Measurements from ENCODE around the gene GUCY2C.

GUCY2C gene

GRCh38 chr12:14638066-14638465, 58.3 kb downstream of the GUCY2C start:
- Histone ChIP-seq H3K9me2 (replicated peaks; ENCODE audit: control insufficient read depth, low read length) (no peaks in the 10 kb centered on the region), H3K27me3 (ENCODE audit: control insufficient read depth, low read length) (no peaks in the 10 kb centered on the region), H3K79me2 (ENCODE audit: control insufficient read depth, low read length) (no peaks in the 10 kb centered on the region), H3K4me3 (ENCODE audit: low read length) (no peak overlapping the region), H3K4me2 (ENCODE audit: low read length) (no peak overlapping the region), H3K9me3 (ENCODE audit: control insufficient read depth, insufficient read depth, low read length) (peaks cover 14% of the 10 kb centered on the region; the same call in 1 of the 2 replicates), H3K36me3 (ENCODE audit: control insufficient read depth, low read length) (no peaks in the 10 kb centered on the region), H3K27ac (ENCODE audit: low read depth, low read length) (no peak overlapping the region), H4K20me1 (ENCODE audit: control insufficient read depth, insufficient read depth, low read depth, low read length) (no peaks in the 10 kb centered on the region), H3F3A (ENCODE audit: control insufficient read depth, insufficient read depth) (peaks cover 9% of the 10 kb centered on the region), H3K4me1 (ENCODE audit: control insufficient read depth, low read length) (peaks cover 16% of the 10 kb centered on the region)
- TF ChIP-seq EZH2phosphoT487 (IDR thresholded peaks at IDR 0.05; ENCODE audit: borderline replicate concordance, low read length) (no peak), CTCF (IDR thresholded peaks at IDR 0.05; ENCODE audit: low read depth, low read length, poor library complexity, severe bottlenecking) (no peak)

GRCh38 chr12:14635776-14636175, 60.6 kb downstream of the GUCY2C start:
- no peak for TF ChIP-seq CTCF (IDR thresholded peaks at IDR 0.05; ENCODE audit: low read depth, low read length, poor library complexity, severe bottlenecking)
- TF ChIP-seq EZH2phosphoT487 (IDR thresholded peaks at IDR 0.05; ENCODE audit: borderline replicate concordance, low read length) = no peak
- Histone ChIP-seq H3K9me3 (ENCODE audit: control insufficient read depth, insufficient read depth, low read length) (peaks cover 19% of the 10 kb centered on the region; the same call in 1 of the 2 replicates), H3K9me2 (replicated peaks; ENCODE audit: control insufficient read depth, low read length) (no peaks in the 10 kb centered on the region), H3K4me1 (ENCODE audit: control insufficient read depth, low read length) (peaks cover 5% of the 10 kb centered on the region), H3K4me3 (ENCODE audit: low read length) (no peak overlapping the region), H3K79me2 (ENCODE audit: control insufficient read depth, low read length) (no peaks in the 10 kb centered on the region), H3K27ac (ENCODE audit: low read depth, low read length) (no peak overlapping the region), H3K36me3 (ENCODE audit: control insufficient read depth, low read length) (no peaks in the 10 kb centered on the region), H3K27me3 (ENCODE audit: control insufficient read depth, low read length) (no peaks in the 10 kb centered on the region), H3K4me2 (ENCODE audit: low read length) (no peak overlapping the region), H4K20me1 (ENCODE audit: control insufficient read depth, insufficient read depth, low read depth, low read length) (no peaks in the 10 kb centered on the region), H3F3A (ENCODE audit: control insufficient read depth, insufficient read depth) (no peaks in the 10 kb centered on the region)

- Histone ChIP-seq H3K27ac (ENCODE audit: low read depth, low read length) (no peak overlapping the region), H3K9me2 (replicated peaks; ENCODE audit: control insufficient read depth, low read length) (no peaks in the 10 kb centered on the region)
These were observed 65.6 kb downstream of the GUCY2C start for GRCh38 chr12:14630793-14631192.

More at GRCh38 chr12:14630793-14631192, 65.6 kb downstream of the GUCY2C start:
- Histone ChIP-seq H3K4me1 (ENCODE audit: control insufficient read depth, low read length) (peaks cover 10% of the 10 kb centered on the region), H3K4me3 (ENCODE audit: low read length) (no peak overlapping the region), H3K27me3 (ENCODE audit: control insufficient read depth, low read length) (no peaks in the 10 kb centered on the region), H3K9me3 (ENCODE audit: control insufficient read depth, insufficient read depth, low read length) (peaks cover 11% of the 10 kb centered on the region; the same call in 1 of the 2 replicates), H3K36me3 (ENCODE audit: control insufficient read depth, low read length) (no peaks in the 10 kb centered on the region), H4K20me1 (ENCODE audit: control insufficient read depth, insufficient read depth, low read depth, low read length) (no peaks in the 10 kb centered on the region), H3K4me2 (ENCODE audit: low read length) (no peak overlapping the region), H3K79me2 (ENCODE audit: control insufficient read depth, low read length) (no peaks in the 10 kb centered on the region), H3F3A (ENCODE audit: control insufficient read depth, insufficient read depth) (no peaks in the 10 kb centered on the region)
- TF ChIP-seq CTCF (IDR thresholded peaks at IDR 0.05; ENCODE audit: low read depth, low read length, poor library complexity, severe bottlenecking) (no peak), EZH2phosphoT487 (IDR thresholded peaks at IDR 0.05; ENCODE audit: borderline replicate concordance, low read length) (no peak)
